ENCODE measurements around the gene MARCO.

Gene MARCO

DNA sequence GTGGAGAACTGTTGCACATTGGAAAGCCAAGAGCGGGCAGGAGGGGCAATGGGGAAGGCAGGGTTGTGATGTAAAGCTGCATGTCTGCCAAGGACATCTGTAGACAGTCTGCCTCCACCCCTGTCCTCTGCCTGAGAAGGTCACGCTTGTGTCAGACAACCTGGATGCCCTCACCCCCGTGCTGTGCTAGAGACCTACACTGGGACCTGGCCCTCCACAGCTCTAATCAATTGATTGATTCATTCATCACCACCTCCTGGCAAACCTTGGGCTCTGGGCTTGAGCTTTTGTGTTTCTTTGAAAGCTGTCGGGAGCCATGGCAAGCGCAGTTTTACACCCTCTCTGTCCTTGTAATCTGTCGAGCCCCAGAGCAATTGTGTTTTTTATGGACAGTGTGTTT, 41.1 kb downstream of the MARCO start:
- H2BK12ac ChIP-seq (ENCODE audit: low read length) = no peak overlapping the region
- peak overlapping the region; percentile 40 for H3K23ac ChIP-seq (ENCODE audit: low read depth, low read length, poor library complexity)
- no peak overlapping the region for H3K27ac ChIP-seq (replicated peaks; ENCODE audit: low read length)
- no peak overlapping the region for H4K8ac ChIP-seq (ENCODE audit: low read depth, low read length)
- H3K18ac ChIP-seq (ENCODE audit: low read length) = no peak overlapping the region
- peak overlapping the region; percentile 57 for H3K9ac ChIP-seq (ENCODE audit: low read depth, low read length, poor library complexity)
- H3K9me3 ChIP-seq (replicated peaks in 1 of 2; ENCODE audit: control insufficient read depth in 2 of 2, insufficient read depth in 1 of 2, low read depth in 1 of 2, low read length in 2 of 2) = no peaks in the 10 kb centered on the region
- no peak overlapping the region for H2BK5ac ChIP-seq (ENCODE audit: low read length)
- H3K27me3 ChIP-seq (ENCODE audit: control insufficient read depth in 3 of 3, insufficient read depth in 3 of 3, low read depth in 1 of 3, low read length in 3 of 3) = no peaks in the 10 kb centered on the region
- no peaks in the 10 kb centered on the region for H3K36me3 ChIP-seq (replicated peaks in 1 of 2; ENCODE audit: control insufficient read depth in 2 of 2, insufficient read depth in 2 of 2, low read length in 2 of 2)
- no peak overlapping the region for H4K91ac ChIP-seq (ENCODE audit: low read depth, low read length, poor library complexity)
- peak overlapping the region; percentile 25 for H2BK120ac ChIP-seq (ENCODE audit: low read depth, low read length)
- WGBS, 2 donors (ENCODE audit: extremely low coverage in 2 of 2, insufficient read length in 2 of 2, insufficient replicate concordance in 1 of 2) = no CpG with 5 or more reads among the region's 6 CpGs
- H3K79me1 ChIP-seq (ENCODE audit: low read depth, low read length) = peaks cover 2% of the 10 kb centered on the region
- H3K4ac ChIP-seq (ENCODE audit: low read length) = no peak overlapping the region
- no peak overlapping the region for H3K4me3 ChIP-seq (ENCODE audit: low read length in 2 of 2)
- H2AK5ac ChIP-seq (ENCODE audit: low read depth, low read length) = peak overlapping the region; percentile 37
- no peak overlapping the region for H2AFZ ChIP-seq (ENCODE audit: low read length)
- no peak overlapping the region for H2BK15ac ChIP-seq (ENCODE audit: low read length)
- no peak for DNase-seq (ENCODE audit: low spot score)
- peaks cover 0 to 2% of the 10 kb centered on the region in 2 donors for H3K4me1 ChIP-seq (ENCODE audit: control insufficient read depth in 2 of 2, insufficient read depth in 1 of 2, low read depth in 1 of 2, low read length in 2 of 2)
- H3K4me2 ChIP-seq (ENCODE audit: insufficient read depth, low read length, poor library complexity, severe bottlenecking) = no peak overlapping the region
- no peak overlapping the region for H3K14ac ChIP-seq (ENCODE audit: low read length)

DNA sequence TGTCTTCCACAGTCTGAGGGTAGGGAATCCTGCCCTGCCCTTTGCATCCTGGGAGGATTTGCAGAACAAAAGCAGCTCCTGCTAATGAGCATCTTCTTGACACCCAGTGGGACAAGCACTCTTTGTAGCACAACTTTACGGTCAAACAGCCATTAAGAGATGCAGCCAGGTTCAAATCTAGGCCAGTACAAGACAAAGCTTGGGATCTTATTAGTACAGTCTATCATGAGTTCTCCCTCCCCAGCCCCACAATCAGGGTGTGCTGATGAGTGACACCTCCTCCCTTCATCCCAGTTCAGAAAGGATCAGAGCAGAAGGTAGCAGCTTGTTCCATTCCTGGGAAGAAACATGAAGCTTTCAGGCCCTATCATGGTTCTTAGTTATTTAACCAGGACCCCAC, 41.9 kb downstream of the MARCO start:
- Histone ChIP-seq H3K14ac (ENCODE audit: low read length) (no peak overlapping the region), H3K4me1 (ENCODE audit: control insufficient read depth in 2 of 2, insufficient read depth in 1 of 2, low read depth in 1 of 2, low read length in 2 of 2) (peaks cover 0 to 2% of the 10 kb centered on the region in 2 donors), H3K9ac (ENCODE audit: low read depth, low read length, poor library complexity) (no peak overlapping the region), H3K27ac (replicated peaks; ENCODE audit: low read length) (no peak overlapping the region), H3K9me3 (replicated peaks in 1 of 2; ENCODE audit: control insufficient read depth in 2 of 2, insufficient read depth in 1 of 2, low read depth in 1 of 2, low read length in 2 of 2) (no peaks in the 10 kb centered on the region), H3K36me3 (replicated peaks in 1 of 2; ENCODE audit: control insufficient read depth in 2 of 2, insufficient read depth in 2 of 2, low read length in 2 of 2) (no peaks in the 10 kb centered on the region), H3K4ac (ENCODE audit: low read length) (no peak overlapping the region), H3K4me2 (ENCODE audit: insufficient read depth, low read length, poor library complexity, severe bottlenecking) (no peak overlapping the region), H2BK120ac (ENCODE audit: low read depth, low read length) (no peak overlapping the region), H3K18ac (ENCODE audit: low read length) (no peak overlapping the region), H3K4me3 (ENCODE audit: low read length in 2 of 2) (no peak overlapping the region), H2BK12ac (ENCODE audit: low read length) (no peak overlapping the region), H2BK15ac (ENCODE audit: low read length) (no peak overlapping the region), H4K8ac (ENCODE audit: low read depth, low read length) (no peak overlapping the region), H3K23ac (ENCODE audit: low read depth, low read length, poor library complexity) (no peak overlapping the region), H3K79me1 (ENCODE audit: low read depth, low read length) (peaks cover 2% of the 10 kb centered on the region), H3K27me3 (ENCODE audit: control insufficient read depth in 3 of 3, insufficient read depth in 3 of 3, low read depth in 1 of 3, low read length in 3 of 3) (no peaks in the 10 kb centered on the region), H4K91ac (ENCODE audit: low read depth, low read length, poor library complexity) (no peak overlapping the region), H2BK5ac (ENCODE audit: low read length) (no peak overlapping the region), H2AFZ (ENCODE audit: low read length) (no peak overlapping the region), H2AK5ac (ENCODE audit: low read depth, low read length) (no peak overlapping the region)
- WGBS, 2 donors (ENCODE audit: extremely low coverage in 2 of 2, insufficient read length in 2 of 2, insufficient replicate concordance in 1 of 2) = no CpG with 5 or more reads among the region's 1 CpG
- no peak for DNase-seq (ENCODE audit: low spot score)

DNA sequence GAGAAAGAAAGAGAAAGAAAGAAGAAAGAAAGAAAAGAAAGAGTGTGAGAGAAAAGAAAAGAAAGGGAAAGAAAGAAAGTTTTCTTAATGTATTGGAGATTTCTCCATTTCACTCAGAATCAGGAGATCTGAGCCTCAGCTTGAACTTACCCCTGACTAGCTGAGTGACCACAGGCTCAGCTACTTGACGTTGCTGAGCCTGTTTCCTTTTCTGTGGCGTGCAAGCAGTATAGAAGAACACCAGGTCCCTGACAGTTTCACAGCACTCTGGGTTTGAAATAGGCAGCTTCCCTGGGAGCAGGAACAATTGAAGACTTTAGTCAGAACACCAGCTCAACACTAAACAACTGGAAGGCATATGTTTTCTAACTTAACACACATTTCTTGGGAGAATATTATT, 44.7 kb downstream of the MARCO start:
- Histone ChIP-seq H3K36me3 (replicated peaks in 1 of 2; ENCODE audit: control insufficient read depth in 2 of 2, insufficient read depth in 2 of 2, low read length in 2 of 2) (no peaks in the 10 kb centered on the region), H3K23ac (ENCODE audit: low read depth, low read length, poor library complexity) (no peak overlapping the region), H2AK5ac (ENCODE audit: low read depth, low read length) (no peak overlapping the region), H2BK12ac (ENCODE audit: low read length) (no peak overlapping the region), H2BK120ac (ENCODE audit: low read depth, low read length) (no peak overlapping the region), H3K9me3 (replicated peaks in 1 of 2; ENCODE audit: control insufficient read depth in 2 of 2, insufficient read depth in 1 of 2, low read depth in 1 of 2, low read length in 2 of 2) (no peaks in the 10 kb centered on the region), H2AFZ (ENCODE audit: low read length) (no peak overlapping the region), H3K27me3 (ENCODE audit: control insufficient read depth in 3 of 3, insufficient read depth in 3 of 3, low read depth in 1 of 3, low read length in 3 of 3) (no peaks in the 10 kb centered on the region), H2BK5ac (ENCODE audit: low read length) (no peak overlapping the region), H3K4me3 (ENCODE audit: low read length in 2 of 2) (no peak overlapping the region), H3K9ac (ENCODE audit: low read depth, low read length, poor library complexity) (no peak overlapping the region), H4K8ac (ENCODE audit: low read depth, low read length) (no peak overlapping the region), H3K4ac (ENCODE audit: low read length) (no peak overlapping the region), H3K18ac (ENCODE audit: low read length) (no peak overlapping the region), H3K79me1 (ENCODE audit: low read depth, low read length) (peaks cover 2% of the 10 kb centered on the region), H3K4me2 (ENCODE audit: insufficient read depth, low read length, poor library complexity, severe bottlenecking) (no peak overlapping the region), H2BK15ac (ENCODE audit: low read length) (no peak overlapping the region), H4K91ac (ENCODE audit: low read depth, low read length, poor library complexity) (no peak overlapping the region), H3K27ac (replicated peaks; ENCODE audit: low read length) (no peak overlapping the region), H3K4me1 (ENCODE audit: control insufficient read depth in 2 of 2, insufficient read depth in 1 of 2, low read depth in 1 of 2, low read length in 2 of 2) (peaks cover 0 to 2% of the 10 kb centered on the region in 2 donors), H3K14ac (ENCODE audit: low read length) (no peak overlapping the region)
- no CpG with 5 or more reads among the region's 2 CpGs for WGBS, 2 donors (ENCODE audit: extremely low coverage in 2 of 2, insufficient read length in 2 of 2, insufficient replicate concordance in 1 of 2)
- no peak for DNase-seq (ENCODE audit: low spot score)

DNA sequence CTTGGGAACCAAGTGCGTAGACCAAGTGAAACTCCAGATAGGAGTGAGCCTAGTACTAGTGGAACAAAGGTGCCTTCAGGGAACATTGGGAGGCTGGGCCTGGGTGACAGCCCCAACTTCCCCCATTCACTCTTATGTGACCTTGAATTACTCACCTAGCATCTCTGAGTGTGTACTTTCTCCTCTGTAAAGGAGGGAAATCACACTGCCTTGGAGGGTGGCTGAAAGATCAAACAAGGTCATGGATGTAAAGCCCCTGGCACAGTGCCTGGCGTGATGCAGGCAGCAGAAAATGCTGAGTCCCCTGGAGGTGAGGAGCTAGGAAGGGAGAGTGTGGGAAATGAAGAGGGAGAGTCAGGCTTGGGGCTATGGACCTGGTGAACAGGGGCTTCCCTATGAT, 45.9 kb downstream of the MARCO start:
- Histone ChIP-seq H2AK5ac (ENCODE audit: low read depth, low read length) (no peak overlapping the region), H3K27me3 (ENCODE audit: control insufficient read depth in 3 of 3, insufficient read depth in 3 of 3, low read depth in 1 of 3, low read length in 3 of 3) (no peaks in the 10 kb centered on the region), H4K8ac (ENCODE audit: low read depth, low read length) (no peak overlapping the region), H3K4me2 (ENCODE audit: insufficient read depth, low read length, poor library complexity, severe bottlenecking) (no peak overlapping the region), H3K14ac (ENCODE audit: low read length) (no peak overlapping the region), H2BK15ac (ENCODE audit: low read length) (no peak overlapping the region), H3K4me3 (ENCODE audit: low read length in 2 of 2) (no peak overlapping the region), H3K23ac (ENCODE audit: low read depth, low read length, poor library complexity) (no peak overlapping the region), H2BK120ac (ENCODE audit: low read depth, low read length) (no peak overlapping the region), H3K9ac (ENCODE audit: low read depth, low read length, poor library complexity) (no peak overlapping the region), H3K9me3 (replicated peaks in 1 of 2; ENCODE audit: control insufficient read depth in 2 of 2, insufficient read depth in 1 of 2, low read depth in 1 of 2, low read length in 2 of 2) (no peaks in the 10 kb centered on the region), H3K27ac (replicated peaks; ENCODE audit: low read length) (no peak overlapping the region), H3K4ac (ENCODE audit: low read length) (no peak overlapping the region), H2BK12ac (ENCODE audit: low read length) (no peak overlapping the region), H2BK5ac (ENCODE audit: low read length) (no peak overlapping the region), H2AFZ (ENCODE audit: low read length) (no peak overlapping the region), H3K18ac (ENCODE audit: low read length) (no peak overlapping the region), H3K79me1 (ENCODE audit: low read depth, low read length) (peaks cover 2% of the 10 kb centered on the region), H3K36me3 (replicated peaks in 1 of 2; ENCODE audit: control insufficient read depth in 2 of 2, insufficient read depth in 2 of 2, low read length in 2 of 2) (no peaks in the 10 kb centered on the region), H3K4me1 (ENCODE audit: control insufficient read depth in 2 of 2, insufficient read depth in 1 of 2, low read depth in 1 of 2, low read length in 2 of 2) (peaks cover 0 to 2% of the 10 kb centered on the region in 2 donors), H4K91ac (ENCODE audit: low read depth, low read length, poor library complexity) (no peak overlapping the region)
- no peak for DNase-seq (ENCODE audit: low spot score)
- no CpG with 5 or more reads among the region's 2 CpGs for WGBS, 2 donors (ENCODE audit: extremely low coverage in 2 of 2, insufficient read length in 2 of 2, insufficient replicate concordance in 1 of 2)

All from neuronal stem cell (in vitro differentiated cells).